ENCODE data around the gene ADAM22.

DNA sequence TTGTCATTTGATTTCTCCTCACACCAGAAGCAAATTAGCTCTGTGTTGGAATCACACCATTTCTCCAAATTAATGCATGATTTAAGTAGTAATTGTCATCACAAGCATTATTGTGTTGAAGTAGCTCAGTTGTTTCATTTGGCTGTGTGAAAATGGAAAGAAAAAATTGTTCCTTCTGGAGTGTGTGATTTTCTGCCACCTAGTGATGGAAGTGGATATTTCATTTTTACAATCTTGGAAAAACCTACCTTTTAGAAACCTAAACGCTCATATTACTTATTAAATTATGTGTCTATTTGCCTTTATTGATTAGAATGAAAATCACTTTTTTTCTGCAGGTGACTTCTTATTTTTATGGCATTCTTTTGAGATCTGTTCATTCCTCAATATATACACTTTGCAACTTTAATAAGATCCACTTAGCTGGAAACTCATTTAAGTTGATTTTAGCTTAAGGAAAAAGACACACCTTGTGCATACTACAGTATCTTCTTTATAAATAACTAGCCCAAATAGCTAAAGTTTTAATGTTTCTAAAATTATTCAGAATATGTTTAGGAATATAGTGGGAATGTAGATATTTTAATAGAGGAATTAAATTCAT is 235.8 kb downstream of the ADAM22 start:
- TF ChIP-seq CTCF (IDR thresholded peaks at IDR 0.05; ENCODE audit: low read length) (peak; percentile 58), EZH2phosphoT487 (IDR thresholded peaks at IDR 0.05; ENCODE audit: low read length) (no peak), EZH2 (optimal IDR thresholded peaks at IDR 0.05; ENCODE audit: low read depth, low read length) (no peak)
